ENCODE data around the gene ITGA11. TPM values are rescaled to one million over a fixed set of nuclear protein-coding genes. Genes with fewer than 3 reads are reported as not detected.
A peak's percentile ranks its signal among the peaks of the same experiment; 100 is the strongest.

The ITGA11 gene
- total and polyA plus RNA-seq, 2 of the 13 experiments (the other 11 are each of a cell fraction or from before 2014, with no cell fraction given) = not detected

DNA sequence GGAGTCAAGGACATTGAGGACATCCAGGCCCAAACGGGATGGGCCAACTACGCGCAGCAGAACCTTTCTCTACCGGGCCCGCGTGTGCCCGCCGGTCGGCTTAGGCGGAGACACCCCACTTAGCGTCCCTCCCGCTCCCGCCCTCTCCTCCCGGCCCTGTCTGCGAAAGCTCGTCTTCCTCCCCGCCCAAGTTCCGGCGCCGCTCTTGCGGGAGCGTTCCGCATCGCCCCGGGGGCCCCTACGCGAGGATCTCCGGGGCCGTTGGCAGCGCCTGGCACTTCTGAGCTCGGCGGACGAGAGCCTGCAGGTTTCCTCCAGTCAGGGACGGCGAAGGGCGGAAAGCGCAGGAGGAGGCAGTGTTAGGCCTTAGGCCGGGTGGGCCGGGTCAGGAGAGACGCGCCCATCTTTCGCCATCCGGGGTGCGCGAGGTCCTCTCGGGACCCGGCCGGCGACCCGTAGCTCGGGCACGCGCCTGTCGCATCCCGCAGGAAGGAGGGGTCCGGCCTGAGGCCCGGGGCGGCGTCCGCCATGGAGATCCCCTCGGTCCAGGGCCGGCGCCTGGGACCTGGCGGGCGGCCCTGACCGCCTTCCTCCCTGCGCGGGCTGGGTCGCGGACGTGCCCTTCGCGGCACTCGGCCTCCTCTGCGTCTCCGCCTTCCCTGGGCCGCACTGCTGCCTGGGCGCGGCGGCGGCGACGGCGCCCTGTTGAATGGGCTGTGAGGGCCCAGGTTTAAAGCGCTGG lies 154.2 kb downstream of the ITGA11 start, which contains the start of gene FEM1B (continued):
- TF ChIP-seq ZBTB46 (CRISPR knock-in tag; IDR thresholded peaks at IDR 0.05; ENCODE audit: borderline replicate concordance) = no peak
- TF ChIP-seq, protein P1, sequence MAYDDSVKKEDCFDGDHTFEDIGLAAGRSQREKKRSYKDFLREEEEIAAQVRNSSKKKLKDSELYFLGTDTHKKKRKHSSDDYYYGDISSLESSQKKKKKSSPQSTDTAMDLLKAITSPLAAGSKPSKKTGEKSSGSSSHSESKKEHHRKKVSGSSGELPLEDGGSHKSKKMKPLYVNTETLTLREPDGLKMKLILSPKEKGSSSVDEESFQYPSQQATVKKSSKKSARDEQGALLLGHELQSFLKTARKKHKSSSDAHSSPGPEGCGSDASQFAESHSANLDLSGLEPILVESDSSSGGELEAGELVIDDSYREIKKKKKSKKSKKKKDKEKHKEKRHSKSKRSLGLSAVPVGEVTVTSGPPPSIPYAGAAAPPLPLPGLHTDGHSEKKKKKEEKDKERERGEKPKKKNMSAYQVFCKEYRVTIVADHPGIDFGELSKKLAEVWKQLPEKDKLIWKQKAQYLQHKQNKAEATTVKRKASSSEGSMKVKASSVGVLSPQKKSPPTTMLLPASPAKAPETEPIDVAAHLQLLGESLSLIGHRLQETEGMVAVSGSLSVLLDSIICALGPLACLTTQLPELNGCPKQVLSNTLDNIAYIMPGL (CRISPR knock-in tag; IDR thresholded peaks at IDR 0.05; ENCODE audit: borderline replicate concordance in 1 of 2, low read depth in 1 of 2) = peak; percentile 82 to 96
- TF ChIP-seq, protein P2, sequence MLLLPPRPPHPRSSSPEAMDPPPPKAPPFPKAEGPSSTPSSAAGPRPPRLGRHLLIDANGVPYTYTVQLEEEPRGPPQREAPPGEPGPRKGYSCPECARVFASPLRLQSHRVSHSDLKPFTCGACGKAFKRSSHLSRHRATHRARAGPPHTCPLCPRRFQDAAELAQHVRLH (CRISPR knock-in tag; IDR thresholded peaks at IDR 0.05; ENCODE audit: borderline replicate concordance, low read depth) = peak; percentile 90; the same call in 1 of the 2 replicates
- no peak for TF ChIP-seq MYNN (CRISPR knock-in tag; IDR thresholded peaks at IDR 0.05; ENCODE audit: low read depth)
- peak; percentile 94; the same call in 1 of the 2 replicates for TF ChIP-seq BRD4 (CRISPR knock-in tag; IDR thresholded peaks at IDR 0.05)
- peak; percentile 97; the same call in 1 of the 2 replicates for TF ChIP-seq MTF2 (CRISPR knock-in tag; IDR thresholded peaks at IDR 0.05; ENCODE audit: borderline replicate concordance)
- no peak for TF ChIP-seq PLSCR1 (CRISPR knock-in tag; IDR thresholded peaks at IDR 0.05; ENCODE audit: borderline replicate concordance)
- peak; percentile 90 for TF ChIP-seq ISL2 (CRISPR knock-in tag; IDR thresholded peaks at IDR 0.05)
- TF ChIP-seq CENPT (CRISPR knock-in tag; IDR thresholded peaks at IDR 0.05; ENCODE audit: low read depth) = peak; percentile 58; the same call in 1 of the 2 replicates
- TF ChIP-seq ARID2 (CRISPR knock-in tag; IDR thresholded peaks at IDR 0.05; ENCODE audit: borderline replicate concordance) = peak; percentile 48; the same call in 1 of the 2 replicates
- TF ChIP-seq MED8 (CRISPR knock-in tag; IDR thresholded peaks at IDR 0.05; ENCODE audit: insufficient replicate concordance) = peak; percentile 87
- 0 out of 2 replicates have a peak, but pooled peaks have one; percentile 1 for TF ChIP-seq ZNF121 (CRISPR knock-in tag; IDR thresholded peaks at IDR 0.05)
- TF ChIP-seq, protein P3, sequence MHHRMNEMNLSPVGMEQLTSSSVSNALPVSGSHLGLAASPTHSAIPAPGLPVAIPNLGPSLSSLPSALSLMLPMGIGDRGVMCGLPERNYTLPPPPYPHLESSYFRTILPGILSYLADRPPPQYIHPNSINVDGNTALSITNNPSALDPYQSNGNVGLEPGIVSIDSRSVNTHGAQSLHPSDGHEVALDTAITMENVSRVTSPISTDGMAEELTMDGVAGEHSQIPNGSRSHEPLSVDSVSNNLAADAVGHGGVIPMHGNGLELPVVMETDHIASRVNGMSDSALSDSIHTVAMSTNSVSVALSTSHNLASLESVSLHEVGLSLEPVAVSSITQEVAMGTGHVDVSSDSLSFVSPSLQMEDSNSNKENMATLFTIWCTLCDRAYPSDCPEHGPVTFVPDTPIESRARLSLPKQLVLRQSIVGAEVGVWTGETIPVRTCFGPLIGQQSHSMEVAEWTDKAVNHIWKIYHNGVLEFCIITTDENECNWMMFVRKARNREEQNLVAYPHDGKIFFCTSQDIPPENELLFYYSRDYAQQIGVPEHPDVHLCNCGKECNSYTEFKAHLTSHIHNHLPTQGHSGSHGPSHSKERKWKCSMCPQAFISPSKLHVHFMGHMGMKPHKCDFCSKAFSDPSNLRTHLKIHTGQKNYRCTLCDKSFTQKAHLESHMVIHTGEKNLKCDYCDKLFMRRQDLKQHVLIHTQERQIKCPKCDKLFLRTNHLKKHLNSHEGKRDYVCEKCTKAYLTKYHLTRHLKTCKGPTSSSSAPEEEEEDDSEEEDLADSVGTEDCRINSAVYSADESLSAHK (CRISPR knock-in tag; IDR thresholded peaks at IDR 0.05; ENCODE audit: borderline replicate concordance) = no peak
- 0 out of 2 replicates have a peak, but pooled peaks have one; percentile 84 for TF ChIP-seq ZNF567 (CRISPR knock-in tag; IDR thresholded peaks at IDR 0.05; ENCODE audit: borderline replicate concordance)
- no peak; the same call in 1 of the 2 replicates for TF ChIP-seq ZNF660 (CRISPR knock-in tag; IDR thresholded peaks at IDR 0.05; ENCODE audit: borderline replicate concordance, low read depth)
- TF ChIP-seq ZNF30 (CRISPR knock-in tag; IDR thresholded peaks at IDR 0.05) = peak; percentile 92
- TF ChIP-seq, protein P4, sequence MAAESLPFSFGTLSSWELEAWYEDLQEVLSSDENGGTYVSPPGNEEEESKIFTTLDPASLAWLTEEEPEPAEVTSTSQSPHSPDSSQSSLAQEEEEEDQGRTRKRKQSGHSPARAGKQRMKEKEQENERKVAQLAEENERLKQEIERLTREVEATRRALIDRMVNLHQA (CRISPR knock-in tag; IDR thresholded peaks at IDR 0.05) = no peak
- TF ChIP-seq ZNF558 (CRISPR knock-in tag; IDR thresholded peaks at IDR 0.05; ENCODE audit: borderline replicate concordance) = peak; percentile 85; the same call in 1 of the 2 replicates
